SK-N-SH (cell line): ENCODE measurements around the gene ZC2HC1C. TPM values are rescaled to one million over a fixed set of nuclear protein-coding genes. Genes with fewer than 3 reads are reported as not detected.

Experiments
- CTCF ChIA-PET: fragments of 300-600, 350-600 bp; formaldehyde crosslinking; extraction: SDS; loops from one replicate; lab custom pipeline; 2021; lab: Yijun Ruan, JAX
- POLR2A ChIA-PET: fragments of 350-600 bp; sonication (Branson Sonifier 250); formaldehyde crosslinking; extraction: SDS; loops from one replicate; lab custom pipeline; 2020; ENCODE audit warnings: antibody characterized with exemption, inconsistent platforms; lab: Yijun Ruan, JAX
- DNase-seq: peaks from one replicate; pipeline ENCODE4 v3.0.0; 2012
- H2AFZ ChIP-seq: fragments of 200-600 bp; sonication (generic); 2 replicates; pipeline ENCODE4 v1.8.1; 2016; ENCODE audit warnings: antibody characterized with exemption, mild to moderate bottlenecking, low read depth
- H3F3A ChIP-seq: fragments of 200-600 bp; sonication (generic); replicated peaks from 2 replicates; pipeline ENCODE3; 2016; ENCODE audit warnings: antibody characterized with exemption, mild to moderate bottlenecking; ENCODE audit not compliant: insufficient read depth
- H3K27ac ChIP-seq, 2 experiments: fragments of 200-500 bp in 1 of 2; fragments of 200-600 bp in 1 of 2; sonication (Bioruptor generic) in 1 of 2; sonication (generic), shearing (Covaris generic) in 1 of 2; 2 replicates each; pipeline versions ENCODE4 v1.5.1 to v1.6.1; 2014 to 2016; ENCODE audit warnings: low read depth in 2 of 2, inconsistent platforms in 1 of 2, low read length in 1 of 2, mild to moderate bottlenecking in 1 of 2, mixed read lengths in 1 of 2
- H3K27me3 ChIP-seq: fragments of 200-600 bp; sonication (generic), shearing (Covaris generic); 2 replicates; pipeline ENCODE4 v1.6.1; 2016; ENCODE audit warnings: mixed run types; ENCODE audit not compliant: insufficient read depth
- H3K36me3 ChIP-seq, 2 experiments: fragments of 200-500 bp in 1 of 2; fragments of 200-600 bp in 1 of 2; sonication (Bioruptor generic) in 1 of 2; sonication (generic) in 1 of 2; replicated peaks in 1 of 2; 2 replicates each; pipeline versions ENCODE3 to v1.5.1; 2014 to 2016; ENCODE audit warnings: low read length in 1 of 2, mild to moderate bottlenecking in 1 of 2; ENCODE audit not compliant: insufficient read depth in 2 of 2, control insufficient read depth in 1 of 2
- H3K4me1 ChIP-seq, 2 experiments: fragments of 200-500 bp in 1 of 2; fragments of 200-600 bp in 1 of 2; sonication (Bioruptor generic) in 1 of 2; sonication (generic), shearing (Covaris generic) in 1 of 2; 2 replicates each; pipeline versions ENCODE4 v1.5.1 to v1.6.1; 2014 to 2016; ENCODE audit warnings: low read depth in 1 of 2, low read length in 1 of 2, mixed run types in 1 of 2; ENCODE audit not compliant: insufficient read depth in 2 of 2, control insufficient read depth in 1 of 2
- H3K4me2 ChIP-seq: fragments of 200-600 bp; sonication (generic), shearing (Covaris generic); 2 replicates; pipeline ENCODE4 v1.6.1; 2017; ENCODE audit warnings: mixed run types
- H3K4me3 ChIP-seq, 2 experiments: fragments of 200-500 bp in 1 of 2; fragments of 200-600 bp in 1 of 2; sonication (Bioruptor generic) in 1 of 2; sonication (generic), shearing (Covaris generic) in 1 of 2; 2 replicates each; pipeline versions ENCODE4 v1.5.1 to v1.8.1; 2014 to 2016; ENCODE audit warnings: low read depth in 2 of 2, inconsistent platforms in 1 of 2, low read length in 1 of 2, mild to moderate bottlenecking in 1 of 2, mixed read lengths in 1 of 2, moderate library complexity in 1 of 2
- H3K79me2 ChIP-seq: fragments of 200-600 bp; sonication (generic); 2 replicates; pipeline ENCODE4 v1.8.1; 2017; ENCODE audit warnings: mild to moderate bottlenecking; ENCODE audit not compliant: insufficient read depth
- H3K9ac ChIP-seq: fragments of 200-600 bp; sonication (generic); 2 replicates; pipeline ENCODE4 v1.6.1; 2017; ENCODE audit warnings: mixed run types
- H3K9me2 ChIP-seq: fragments of 200-600 bp; sonication (generic); 2 replicates; pipeline ENCODE4 v1.6.1; 2017; ENCODE audit warnings: mixed run types
- H3K9me3 ChIP-seq: fragments of 200-600 bp; sonication (generic); 2 replicates; pipeline ENCODE4 v1.6.1; 2017; ENCODE audit warnings: mixed run types, mild to moderate bottlenecking, moderate library complexity
- H4K20me1 ChIP-seq: fragments of 200-600 bp; sonication (generic); 2 replicates; pipeline ENCODE4 v1.6.1; 2017; ENCODE audit warnings: mild to moderate bottlenecking, mixed run types; ENCODE audit not compliant: insufficient read depth
- CHD2 ChIP-seq: fragments of 150-350 bp; IDR thresholded peaks from 2 replicates; pipeline ENCODE4 v1.6.1; 2018; ENCODE audit warnings: low read length; ENCODE audit not compliant: partially characterized antibody
- EP300 ChIP-seq, 2 experiments: IDR thresholded peaks; 2 replicates each; pipeline versions ENCODE4 v1.4.0 to v1.6.1; 2012; ENCODE audit warnings: borderline replicate concordance in 1 of 2, low read depth in 1 of 2, low read length in 1 of 2
- EZH2phosphoT487 ChIP-seq: fragments of 200-600 bp; sonication (generic); IDR thresholded peaks from 2 replicates; pipeline ENCODE4 v1.6.1; 2017; ENCODE audit warnings: low read depth, mixed run types, mild to moderate bottlenecking, antibody characterized with exemption, moderate library complexity, borderline replicate concordance
- FOXM1 ChIP-seq: IDR thresholded peaks from 2 replicates; pipeline ENCODE4 v1.4.0; 2012; ENCODE audit warnings: low read depth, mild to moderate bottlenecking
- GABPA ChIP-seq: IDR thresholded peaks from 2 replicates; pipeline ENCODE4 v1.4.0; 2012; ENCODE audit warnings: low read depth, mild to moderate bottlenecking
- GATA2 ChIP-seq: sonication (generic); formaldehyde crosslinking; IDR thresholded peaks from 2 replicates; pipeline ENCODE4 v1.5.0; 2020; ENCODE audit warnings: mild to moderate bottlenecking, missing genetic modification reagents
- MEF2A ChIP-seq: IDR thresholded peaks from 2 replicates; pipeline ENCODE4 v1.4.0; 2012; ENCODE audit warnings: low read depth, borderline replicate concordance
- MXI1 ChIP-seq: IDR thresholded peaks from 2 replicates; pipeline ENCODE4 v1.6.1; 2012; ENCODE audit warnings: mild to moderate bottlenecking, low read depth, low read length, improper control_type of control experiment
- NFIC ChIP-seq: IDR thresholded peaks from 2 replicates; pipeline ENCODE4 v1.4.0; 2012; ENCODE audit warnings: borderline replicate concordance
- NRF1 ChIP-seq: IDR thresholded peaks from 2 replicates; pipeline ENCODE4 v1.6.1; 2012; ENCODE audit warnings: low read depth, mild to moderate bottlenecking, low read length
- POLR2AphosphoS5 ChIP-seq: IDR thresholded peaks from 2 replicates; pipeline ENCODE4 v1.6.1; 2012; ENCODE audit warnings: low read depth, low read length
- RAD21 ChIP-seq: IDR thresholded peaks from 2 replicates; pipeline ENCODE4 v1.6.1; 2012; ENCODE audit warnings: mild to moderate bottlenecking, low read length
- RFX5 ChIP-seq: IDR thresholded peaks from 2 replicates; pipeline ENCODE4 v1.6.1; 2012; ENCODE audit warnings: mild to moderate bottlenecking, improper control_type of control experiment, low read length
- SMC3 ChIP-seq: IDR thresholded peaks from 2 replicates; pipeline ENCODE4 v1.6.1; 2012; ENCODE audit warnings: low read depth, low read length, improper control_type of control experiment
- TAF1 ChIP-seq: IDR thresholded peaks from 2 replicates; pipeline ENCODE4 v1.6.1; 2012; ENCODE audit warnings: low read depth, mild to moderate bottlenecking, low read length, moderate library complexity, borderline replicate concordance
- TCF12 ChIP-seq: IDR thresholded peaks from 2 replicates; pipeline ENCODE4 v1.4.0; 2012
- USF1 ChIP-seq: IDR thresholded peaks from 2 replicates; pipeline ENCODE4 v1.4.0; 2012; ENCODE audit warnings: low read depth, borderline replicate concordance
- YY1 ChIP-seq: IDR thresholded peaks from 2 replicates; pipeline ENCODE4 v1.4.0; 2012; ENCODE audit warnings: low read depth, mild to moderate bottlenecking
- WGBS: methylation state at CpG from one replicate; pipeline ENCODE4 v1.1.6; 2017; ENCODE audit warnings: low lambda C conversion rate; 5-methylcytosine and 5-hydroxymethylcytosine counted together
- polyA plus RNA-seq, 3 experiments: library from polyadenylated mRNA; depleted of rRNA; stranded (reverse); fragments of >200 nt; gene quantifications; 2 replicates each; pipeline ENCODE4 v1.2.3, GENCODE V29; 2012
- TF ChIP-seq, protein P1 (sequence below): fragments of 150-350 bp; IDR thresholded peaks from 2 replicates; pipeline ENCODE4 v1.6.1; 2016; ENCODE audit warnings: mild to moderate bottlenecking, low read depth, low read length
- TF ChIP-seq, protein P2 (sequence below): fragments of 150-350 bp; IDR thresholded peaks from 2 replicates; pipeline ENCODE4 v1.6.1; 2017; ENCODE audit warnings: antibody characterized with exemption, low read length, low read depth, borderline replicate concordance
- TF ChIP-seq, protein P3 (sequence below): fragments of 200-600 bp; sonication (generic); IDR thresholded peaks from 2 replicates; pipeline ENCODE4 v1.6.1; 2017; ENCODE audit warnings: antibody characterized with exemption, mild to moderate bottlenecking, moderate library complexity

ZC2HC1C gene
- polyA plus RNA-seq, 1 of the 3 experiments (the other 2 are of a cell fraction) = 1.2 TPM

DNA sequence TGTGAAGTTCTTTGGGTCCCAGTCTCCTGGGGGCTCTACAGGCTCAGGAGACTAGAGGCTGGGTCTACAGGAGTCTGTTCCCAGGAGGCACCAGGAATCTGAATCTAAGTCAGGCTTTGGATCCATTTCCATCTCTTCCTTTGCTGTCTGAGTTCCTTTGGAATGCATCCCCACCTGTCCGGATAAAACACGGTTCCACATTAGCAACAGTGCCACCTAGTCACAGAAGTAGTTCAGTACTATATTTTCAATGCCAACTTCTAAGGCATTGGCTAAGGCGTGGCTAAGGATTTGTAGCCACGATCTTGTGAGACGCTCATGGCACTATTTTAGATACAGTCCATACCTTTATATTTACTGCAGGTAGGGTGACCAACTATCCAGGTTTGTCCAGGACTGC, 15.1 kb downstream of the ZC2HC1C start (continued):
- no peak for TF ChIP-seq TAF1

GRCh38 chr14:75088153-75088552, 18.7 kb downstream of the ZC2HC1C start:
- peaks cover 42 to 61% of the 10 kb centered on the region in 2 experiments for H3K36me3 ChIP-seq
- H3K27me3 ChIP-seq = no peaks in the 10 kb centered on the region
- no peak overlapping the region for H3K4me3 ChIP-seq
- no peak overlapping the region for H3K9ac ChIP-seq
- H3F3A ChIP-seq = peaks cover 10% of the 10 kb centered on the region
- POLR2A ChIA-PET = no interaction called here
- DNase-seq = no peak
- H4K20me1 ChIP-seq = no peaks in the 10 kb centered on the region
- WGBS = 90% methylated on average over 2 of the region's 2 CpGs
- H3K9me2 ChIP-seq = no peaks in the 10 kb centered on the region
- no peaks in the 10 kb centered on the region for H3K4me1 ChIP-seq
- H2AFZ ChIP-seq = no peak overlapping the region
- no peak overlapping the region for H3K27ac ChIP-seq
- no peaks in the 10 kb centered on the region for H3K9me3 ChIP-seq
- no peaks in the 10 kb centered on the region for H3K79me2 ChIP-seq
- no peak overlapping the region for H3K4me2 ChIP-seq
- TF ChIP-seq, protein P1, sequence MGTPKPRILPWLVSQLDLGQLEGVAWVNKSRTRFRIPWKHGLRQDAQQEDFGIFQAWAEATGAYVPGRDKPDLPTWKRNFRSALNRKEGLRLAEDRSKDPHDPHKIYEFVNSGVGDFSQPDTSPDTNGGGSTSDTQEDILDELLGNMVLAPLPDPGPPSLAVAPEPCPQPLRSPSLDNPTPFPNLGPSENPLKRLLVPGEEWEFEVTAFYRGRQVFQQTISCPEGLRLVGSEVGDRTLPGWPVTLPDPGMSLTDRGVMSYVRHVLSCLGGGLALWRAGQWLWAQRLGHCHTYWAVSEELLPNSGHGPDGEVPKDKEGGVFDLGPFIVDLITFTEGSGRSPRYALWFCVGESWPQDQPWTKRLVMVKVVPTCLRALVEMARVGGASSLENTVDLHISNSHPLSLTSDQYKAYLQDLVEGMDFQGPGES = no peak
- TF ChIP-seq USF1 (no peak), GABPA (no peak), EP300 (IDR thresholded peaks at IDR 0.05; ENCODE audit: borderline replicate concordance in 1 of 2, low read depth in 1 of 2, low read length in 1 of 2) (no peak), EZH2phosphoT487 (no peak), NFIC (no peak), YY1 (no peak), MXI1 (no peak), FOXM1 (no peak), RAD21 (no peak), MEF2A (no peak), GATA2 (CRISPR knock-in tag) (no peak), TCF12 (no peak), CHD2 (no peak), NRF1 (no peak), SMC3 (no peak), RFX5 (no peak), POLR2AphosphoS5 (no peak)
- TF ChIP-seq, protein P2, sequence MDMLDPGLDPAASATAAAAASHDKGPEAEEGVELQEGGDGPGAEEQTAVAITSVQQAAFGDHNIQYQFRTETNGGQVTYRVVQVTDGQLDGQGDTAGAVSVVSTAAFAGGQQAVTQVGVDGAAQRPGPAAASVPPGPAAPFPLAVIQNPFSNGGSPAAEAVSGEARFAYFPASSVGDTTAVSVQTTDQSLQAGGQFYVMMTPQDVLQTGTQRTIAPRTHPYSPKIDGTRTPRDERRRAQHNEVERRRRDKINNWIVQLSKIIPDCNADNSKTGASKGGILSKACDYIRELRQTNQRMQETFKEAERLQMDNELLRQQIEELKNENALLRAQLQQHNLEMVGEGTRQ = no peak
- TF ChIP-seq, protein P3, sequence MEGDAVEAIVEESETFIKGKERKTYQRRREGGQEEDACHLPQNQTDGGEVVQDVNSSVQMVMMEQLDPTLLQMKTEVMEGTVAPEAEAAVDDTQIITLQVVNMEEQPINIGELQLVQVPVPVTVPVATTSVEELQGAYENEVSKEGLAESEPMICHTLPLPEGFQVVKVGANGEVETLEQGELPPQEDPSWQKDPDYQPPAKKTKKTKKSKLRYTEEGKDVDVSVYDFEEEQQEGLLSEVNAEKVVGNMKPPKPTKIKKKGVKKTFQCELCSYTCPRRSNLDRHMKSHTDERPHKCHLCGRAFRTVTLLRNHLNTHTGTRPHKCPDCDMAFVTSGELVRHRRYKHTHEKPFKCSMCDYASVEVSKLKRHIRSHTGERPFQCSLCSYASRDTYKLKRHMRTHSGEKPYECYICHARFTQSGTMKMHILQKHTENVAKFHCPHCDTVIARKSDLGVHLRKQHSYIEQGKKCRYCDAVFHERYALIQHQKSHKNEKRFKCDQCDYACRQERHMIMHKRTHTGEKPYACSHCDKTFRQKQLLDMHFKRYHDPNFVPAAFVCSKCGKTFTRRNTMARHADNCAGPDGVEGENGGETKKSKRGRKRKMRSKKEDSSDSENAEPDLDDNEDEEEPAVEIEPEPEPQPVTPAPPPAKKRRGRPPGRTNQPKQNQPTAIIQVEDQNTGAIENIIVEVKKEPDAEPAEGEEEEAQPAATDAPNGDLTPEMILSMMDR = no peak
- TF ChIP-seq, all 33 proteins: peak for 0
- CTCF ChIA-PET = interaction anchor here (0.6 to 15.6 kb wide), 67 partner anchors 9 to 411 kb away, joined by 3 to 290 read pairs (median 5); partner anchors contain the start of genes ACYP1, EIF2B2, PGF and RPS6KL1
